ENCODE data around the gene NHLRC4.

The NHLRC4 gene

DNA sequence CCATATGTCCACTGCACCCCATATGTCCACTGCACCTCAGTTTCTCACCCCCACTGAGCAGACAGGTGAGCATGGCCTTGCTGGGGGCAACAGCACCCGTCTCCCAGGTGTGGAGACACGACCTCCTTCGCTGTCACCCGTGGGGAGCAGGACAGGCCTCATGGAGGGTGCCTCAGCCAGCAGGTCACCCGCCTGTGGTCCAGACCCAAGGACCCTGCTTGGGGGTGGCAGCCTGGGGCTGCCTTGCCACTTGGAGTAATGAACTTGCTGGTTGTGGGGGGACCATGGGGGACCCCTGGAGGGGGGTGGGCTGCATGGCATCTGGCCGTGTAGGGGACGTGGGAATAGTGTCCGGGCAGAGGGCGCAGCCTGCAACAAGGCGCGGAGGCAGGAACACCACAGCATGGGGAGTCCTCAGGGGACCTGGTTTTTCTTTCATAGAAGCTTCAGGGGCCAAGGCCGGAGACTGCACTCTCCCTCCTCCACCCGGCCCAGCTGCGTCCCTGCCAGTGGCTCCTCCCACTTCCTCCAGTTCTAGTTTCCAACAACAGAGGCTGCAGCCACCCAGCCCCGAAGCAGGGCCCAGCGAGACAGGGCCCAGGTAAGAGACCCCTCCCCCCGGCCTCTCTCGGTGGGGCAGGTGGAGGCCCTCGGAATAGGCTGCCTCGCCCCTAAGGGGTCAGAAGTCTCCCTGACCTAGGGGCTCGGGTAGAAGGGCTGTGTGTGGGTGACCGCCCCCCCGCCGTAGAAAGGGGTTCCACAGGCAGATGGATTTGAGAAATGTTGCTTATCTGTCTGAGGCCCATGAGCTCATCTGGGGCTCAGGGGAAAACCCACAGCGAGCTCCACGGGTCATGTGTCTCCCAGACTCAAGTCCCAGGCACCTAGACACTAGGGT, at the start of gene NHLRC4:
NHLRC4 (plus strand) TSS at position 531 of the 898 bp plus-strand sequence. CDS start 1,043 bp downstream, outside the sequence.
- peak; percentile 61 for ATAC-seq
- TF ChIP-seq ZC3H10 (CRISPR knock-in tag; IDR thresholded peaks at IDR 0.05) (no peak), OSR1 (CRISPR knock-in tag; IDR thresholded peaks at IDR 0.05) (no peak), BACH2 (CRISPR knock-in tag; IDR thresholded peaks at IDR 0.05; ENCODE audit: borderline replicate concordance) (no peak), ARNTL (CRISPR knock-in tag; IDR thresholded peaks at IDR 0.05; ENCODE audit: borderline replicate concordance, low read depth) (no peak), ISL1 (CRISPR knock-in tag; IDR thresholded peaks at IDR 0.05) (no peak), ZFP3 (CRISPR knock-in tag; IDR thresholded peaks at IDR 0.05) (no peak), ZFP30 (CRISPR knock-in tag; IDR thresholded peaks at IDR 0.05) (no peak), TCF4 (CRISPR knock-in tag; IDR thresholded peaks at IDR 0.05; ENCODE audit: borderline replicate concordance) (no peak), POU6F1 (CRISPR knock-in tag; IDR thresholded peaks at IDR 0.05; ENCODE audit: borderline replicate concordance, low read depth) (no peak)
- TF ChIP-seq, protein P1, sequence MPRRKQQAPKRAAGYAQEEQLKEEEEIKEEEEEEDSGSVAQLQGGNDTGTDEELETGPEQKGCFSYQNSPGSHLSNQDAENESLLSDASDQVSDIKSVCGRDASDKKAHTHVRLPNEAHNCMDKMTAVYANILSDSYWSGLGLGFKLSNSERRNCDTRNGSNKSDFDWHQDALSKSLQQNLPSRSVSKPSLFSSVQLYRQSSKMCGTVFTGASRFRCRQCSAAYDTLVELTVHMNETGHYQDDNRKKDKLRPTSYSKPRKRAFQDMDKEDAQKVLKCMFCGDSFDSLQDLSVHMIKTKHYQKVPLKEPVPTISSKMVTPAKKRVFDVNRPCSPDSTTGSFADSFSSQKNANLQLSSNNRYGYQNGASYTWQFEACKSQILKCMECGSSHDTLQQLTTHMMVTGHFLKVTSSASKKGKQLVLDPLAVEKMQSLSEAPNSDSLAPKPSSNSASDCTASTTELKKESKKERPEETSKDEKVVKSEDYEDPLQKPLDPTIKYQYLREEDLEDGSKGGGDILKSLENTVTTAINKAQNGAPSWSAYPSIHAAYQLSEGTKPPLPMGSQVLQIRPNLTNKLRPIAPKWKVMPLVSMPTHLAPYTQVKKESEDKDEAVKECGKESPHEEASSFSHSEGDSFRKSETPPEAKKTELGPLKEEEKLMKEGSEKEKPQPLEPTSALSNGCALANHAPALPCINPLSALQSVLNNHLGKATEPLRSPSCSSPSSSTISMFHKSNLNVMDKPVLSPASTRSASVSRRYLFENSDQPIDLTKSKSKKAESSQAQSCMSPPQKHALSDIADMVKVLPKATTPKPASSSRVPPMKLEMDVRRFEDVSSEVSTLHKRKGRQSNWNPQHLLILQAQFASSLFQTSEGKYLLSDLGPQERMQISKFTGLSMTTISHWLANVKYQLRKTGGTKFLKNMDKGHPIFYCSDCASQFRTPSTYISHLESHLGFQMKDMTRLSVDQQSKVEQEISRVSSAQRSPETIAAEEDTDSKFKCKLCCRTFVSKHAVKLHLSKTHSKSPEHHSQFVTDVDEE (CRISPR knock-in tag; IDR thresholded peaks at IDR 0.05), result no peak
- TF ChIP-seq, protein P2, sequence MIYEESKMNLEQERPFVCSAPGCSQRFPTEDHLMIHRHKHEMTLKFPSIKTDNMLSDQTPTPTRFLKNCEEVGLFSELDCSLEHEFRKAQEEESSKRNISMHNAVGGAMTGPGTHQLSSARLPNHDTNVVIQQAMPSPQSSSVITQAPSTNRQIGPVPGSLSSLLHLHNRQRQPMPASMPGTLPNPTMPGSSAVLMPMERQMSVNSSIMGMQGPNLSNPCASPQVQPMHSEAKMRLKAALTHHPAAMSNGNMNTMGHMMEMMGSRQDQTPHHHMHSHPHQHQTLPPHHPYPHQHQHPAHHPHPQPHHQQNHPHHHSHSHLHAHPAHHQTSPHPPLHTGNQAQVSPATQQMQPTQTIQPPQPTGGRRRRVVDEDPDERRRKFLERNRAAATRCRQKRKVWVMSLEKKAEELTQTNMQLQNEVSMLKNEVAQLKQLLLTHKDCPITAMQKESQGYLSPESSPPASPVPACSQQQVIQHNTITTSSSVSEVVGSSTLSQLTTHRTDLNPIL (CRISPR knock-in tag; IDR thresholded peaks at IDR 0.05; ENCODE audit: low read depth), result no peak
- TF ChIP-seq, protein P3, sequence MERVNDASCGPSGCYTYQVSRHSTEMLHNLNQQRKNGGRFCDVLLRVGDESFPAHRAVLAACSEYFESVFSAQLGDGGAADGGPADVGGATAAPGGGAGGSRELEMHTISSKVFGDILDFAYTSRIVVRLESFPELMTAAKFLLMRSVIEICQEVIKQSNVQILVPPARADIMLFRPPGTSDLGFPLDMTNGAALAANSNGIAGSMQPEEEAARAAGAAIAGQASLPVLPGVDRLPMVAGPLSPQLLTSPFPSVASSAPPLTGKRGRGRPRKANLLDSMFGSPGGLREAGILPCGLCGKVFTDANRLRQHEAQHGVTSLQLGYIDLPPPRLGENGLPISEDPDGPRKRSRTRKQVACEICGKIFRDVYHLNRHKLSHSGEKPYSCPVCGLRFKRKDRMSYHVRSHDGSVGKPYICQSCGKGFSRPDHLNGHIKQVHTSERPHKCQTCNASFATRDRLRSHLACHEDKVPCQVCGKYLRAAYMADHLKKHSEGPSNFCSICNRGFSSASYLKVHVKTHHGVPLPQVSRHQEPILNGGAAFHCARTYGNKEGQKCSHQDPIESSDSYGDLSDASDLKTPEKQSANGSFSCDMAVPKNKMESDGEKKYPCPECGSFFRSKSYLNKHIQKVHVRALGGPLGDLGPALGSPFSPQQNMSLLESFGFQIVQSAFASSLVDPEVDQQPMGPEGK (CRISPR knock-in tag; IDR thresholded peaks at IDR 0.05; ENCODE audit: borderline replicate concordance), result no peak

DNA sequence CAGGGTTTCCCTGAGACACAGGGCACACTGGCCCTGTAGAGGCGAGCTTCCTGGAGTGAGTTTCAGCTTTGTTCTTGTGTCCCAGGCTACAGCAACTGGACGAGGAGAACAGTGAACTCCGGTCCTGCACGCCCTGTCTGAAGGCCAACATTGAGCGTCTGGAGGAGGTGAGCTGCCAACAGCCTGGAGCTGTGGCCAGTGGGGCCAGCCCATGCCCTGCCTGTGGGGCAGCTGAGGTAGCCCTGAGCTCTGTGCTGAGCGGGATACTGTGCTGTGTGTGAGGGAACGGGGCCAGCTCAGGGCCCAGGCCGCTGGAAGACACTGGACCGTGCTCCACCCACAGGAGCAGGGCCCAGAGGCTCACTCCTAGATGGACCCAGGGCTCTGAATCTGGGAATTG, 47.9 kb upstream of the NHLRC4 start:
- no peak for TF ChIP-seq PPARA (CRISPR knock-in tag; IDR thresholded peaks at IDR 0.05; ENCODE audit: borderline replicate concordance)
- no peak for TF ChIP-seq ZFP3 (CRISPR knock-in tag; IDR thresholded peaks at IDR 0.05)
- no peak for TF ChIP-seq RARB (CRISPR knock-in tag; IDR thresholded peaks at IDR 0.05)
- TF ChIP-seq, protein P1 (CRISPR knock-in tag; IDR thresholded peaks at IDR 0.05), result no peak
- no peak for TF ChIP-seq SNAI2 (CRISPR knock-in tag; IDR thresholded peaks at IDR 0.05)
- no peak for TF ChIP-seq ESRRG (CRISPR knock-in tag; IDR thresholded peaks at IDR 0.05)
- TF ChIP-seq, protein P3 (CRISPR knock-in tag; IDR thresholded peaks at IDR 0.05; ENCODE audit: borderline replicate concordance), result no peak
- TF ChIP-seq ISL1 (CRISPR knock-in tag; IDR thresholded peaks at IDR 0.05), result no peak
- TF ChIP-seq TCF4 (CRISPR knock-in tag; IDR thresholded peaks at IDR 0.05; ENCODE audit: borderline replicate concordance), result no peak
- TF ChIP-seq ARNTL (CRISPR knock-in tag; IDR thresholded peaks at IDR 0.05; ENCODE audit: borderline replicate concordance, low read depth), result no peak
- no peak for ATAC-seq

Measured in SK-N-SH treated with all-trans-retinoic acid at 6 μM for 48 hours (cell line).